ENCODE results near the gene RAB40AL. TPM values are rescaled to one million over a fixed set of nuclear protein-coding genes. Genes with fewer than 3 reads are reported as not detected.

The RAB40AL gene
- total RNA-seq, 1 donor from 2014 or later, result not detected

DNA sequence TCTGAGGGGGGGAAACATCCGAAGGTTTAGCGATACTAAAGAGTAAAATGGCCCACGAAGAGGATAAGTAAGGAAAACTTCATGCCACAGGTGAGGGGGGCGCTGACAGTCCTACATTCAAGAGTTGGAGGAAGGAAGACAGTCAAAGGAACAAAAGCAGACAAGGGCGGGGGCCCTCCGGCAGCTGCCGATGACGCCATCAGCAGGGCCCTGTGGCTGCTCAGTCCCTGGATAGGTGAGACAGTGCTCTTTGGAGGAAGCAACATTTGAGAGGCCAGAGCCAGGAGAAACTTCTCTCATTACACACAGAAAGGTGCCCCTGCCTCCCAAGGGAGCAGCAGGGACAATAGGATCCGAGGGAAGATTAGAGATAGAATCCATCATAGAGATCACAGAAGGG, 41.5 kb downstream of the RAB40AL start:
- no peaks in the 10 kb centered on the region for H3K36me3 ChIP-seq (ENCODE audit: control insufficient read depth in 3 of 3, insufficient read depth in 3 of 3, low read length in 3 of 3)
- H3K27ac ChIP-seq (ENCODE audit: low read depth, low read length), result no peak overlapping the region
- no peaks in the 10 kb centered on the region for H3K27me3 ChIP-seq (ENCODE audit: control insufficient read depth in 3 of 3, insufficient read depth in 3 of 3, low read length in 3 of 3)
- no peaks in the 10 kb centered on the region for H3K4me1 ChIP-seq (ENCODE audit: control insufficient read depth in 3 of 3, insufficient read depth in 3 of 3, low read length in 3 of 3)
- no peak overlapping the region for H3K9ac ChIP-seq (ENCODE audit: low read depth in 1 of 3, low read length in 3 of 3)
- no peak overlapping the region for H3K4me3 ChIP-seq (ENCODE audit: low read length in 3 of 3)
- peaks cover 0 to 3% (median 0%) of the 10 kb centered on the region in 3 donors for H3K9me3 ChIP-seq (ENCODE audit: control insufficient read depth in 3 of 3, low read length in 3 of 3)

DNA sequence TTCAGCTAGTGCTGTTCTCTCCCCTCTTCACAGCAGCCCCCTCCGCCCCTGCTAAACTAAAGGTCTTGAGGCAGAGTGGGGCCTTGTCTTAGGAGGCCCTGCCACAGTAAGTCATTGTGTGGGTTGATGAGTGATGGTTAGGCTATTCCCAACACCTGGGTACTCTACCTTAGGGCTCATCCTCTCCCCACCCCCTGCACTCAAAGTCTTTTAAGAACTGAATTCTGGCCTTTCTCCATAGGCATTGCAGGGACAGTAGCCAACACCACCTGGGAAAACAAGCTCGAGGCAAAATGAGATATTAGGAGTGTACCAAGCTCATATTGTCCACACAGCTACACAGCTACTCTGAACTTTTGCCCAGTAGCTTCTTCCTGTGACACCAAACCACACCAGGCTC, 42.5 kb downstream of the RAB40AL start:
- H3K27ac ChIP-seq (ENCODE audit: low read depth, low read length), result no peak overlapping the region
- no peak overlapping the region for H3K9ac ChIP-seq (ENCODE audit: low read depth in 1 of 3, low read length in 3 of 3)
- no peaks in the 10 kb centered on the region for H3K4me1 ChIP-seq (ENCODE audit: control insufficient read depth in 3 of 3, insufficient read depth in 3 of 3, low read length in 3 of 3)
- H3K36me3 ChIP-seq (ENCODE audit: control insufficient read depth in 3 of 3, insufficient read depth in 3 of 3, low read length in 3 of 3), result no peaks in the 10 kb centered on the region
- H3K9me3 ChIP-seq (ENCODE audit: control insufficient read depth in 3 of 3, low read length in 3 of 3), result peaks cover 0 to 3% (median 0%) of the 10 kb centered on the region in 3 donors
- no peak overlapping the region for H3K4me3 ChIP-seq (ENCODE audit: low read length in 3 of 3)
- H3K27me3 ChIP-seq (ENCODE audit: control insufficient read depth in 3 of 3, insufficient read depth in 3 of 3, low read length in 3 of 3), result no peaks in the 10 kb centered on the region

DNA sequence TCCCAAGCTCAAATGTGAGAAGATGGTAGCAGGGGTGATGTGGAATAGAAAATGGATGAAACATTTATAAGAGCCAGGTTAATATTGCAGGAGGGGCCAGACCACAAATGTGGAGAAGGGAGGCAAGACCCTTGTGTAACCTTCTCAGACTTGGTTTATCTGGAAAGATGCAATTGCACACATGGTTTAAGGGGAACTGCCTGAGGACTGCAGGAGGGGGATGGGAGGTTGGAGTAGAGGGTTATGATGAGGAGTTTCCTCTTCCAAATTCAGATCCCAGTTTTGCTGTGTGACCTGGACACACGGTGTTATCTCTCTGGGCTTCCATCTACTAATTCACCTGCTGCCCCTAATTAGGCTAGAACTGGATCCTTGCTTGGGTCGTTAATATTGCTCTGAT, 46.1 kb downstream of the RAB40AL start:
- Histone ChIP-seq H3K27ac (ENCODE audit: low read depth, low read length) (no peak overlapping the region), H3K36me3 (ENCODE audit: control insufficient read depth in 3 of 3, insufficient read depth in 3 of 3, low read length in 3 of 3) (no peaks in the 10 kb centered on the region), H3K27me3 (ENCODE audit: control insufficient read depth in 3 of 3, insufficient read depth in 3 of 3, low read length in 3 of 3) (peaks cover 0 to 3% (median 0%) of the 10 kb centered on the region in 3 donors), H3K9me3 (ENCODE audit: control insufficient read depth in 3 of 3, low read length in 3 of 3) (peaks cover 0 to 3% (median 0%) of the 10 kb centered on the region in 3 donors), H3K4me3 (ENCODE audit: low read length in 3 of 3) (no peak overlapping the region), H3K9ac (ENCODE audit: low read depth in 1 of 3, low read length in 3 of 3) (no peak overlapping the region), H3K4me1 (ENCODE audit: control insufficient read depth in 3 of 3, insufficient read depth in 3 of 3, low read length in 3 of 3) (no peaks in the 10 kb centered on the region)

DNA sequence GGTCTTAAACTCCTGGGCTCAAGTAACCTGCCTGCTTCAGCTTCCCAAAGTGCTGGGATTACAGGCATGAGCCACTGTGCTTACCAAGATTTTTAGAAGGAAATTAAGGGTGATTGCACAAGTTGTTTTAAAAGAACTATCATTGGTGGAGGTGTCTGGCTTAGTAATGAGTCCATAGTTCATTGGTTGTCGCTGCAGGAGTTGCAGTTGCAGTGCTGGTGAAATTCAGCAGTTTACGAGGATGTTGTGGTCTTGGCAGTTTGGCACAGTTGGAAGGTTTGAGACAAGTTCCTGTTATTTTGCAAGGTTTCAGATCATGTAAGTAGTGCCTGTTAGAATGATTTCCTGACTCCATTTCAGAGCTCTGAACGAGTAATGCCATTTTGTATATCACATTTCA, 48.1 kb downstream of the RAB40AL start:
- no peak overlapping the region for H3K4me3 ChIP-seq (ENCODE audit: low read length in 3 of 3)
- H3K27ac ChIP-seq (ENCODE audit: low read depth, low read length), result no peak overlapping the region
- no peaks in the 10 kb centered on the region for H3K36me3 ChIP-seq (ENCODE audit: control insufficient read depth in 3 of 3, insufficient read depth in 3 of 3, low read length in 3 of 3)
- no peaks in the 10 kb centered on the region for H3K4me1 ChIP-seq (ENCODE audit: control insufficient read depth in 3 of 3, insufficient read depth in 3 of 3, low read length in 3 of 3)
- H3K9ac ChIP-seq (ENCODE audit: low read depth in 1 of 3, low read length in 3 of 3), result no peak overlapping the region
- peaks cover 0 to 3% (median 0%) of the 10 kb centered on the region in 3 donors for H3K27me3 ChIP-seq (ENCODE audit: control insufficient read depth in 3 of 3, insufficient read depth in 3 of 3, low read length in 3 of 3)
- H3K9me3 ChIP-seq (ENCODE audit: control insufficient read depth in 3 of 3, low read length in 3 of 3), result no peaks in the 10 kb centered on the region

Other genes with a start within 250 kb of the RAB40AL start
- gene GPRASP2, start 224.8 kb upstream of the RAB40AL start, total RNA-seq, result 28.2 TPM
- 6.3 TPM for gene GPRASP3, start 216.5 kb upstream of the RAB40AL start, total RNA-seq
- 1.0 TPM for gene BEX1, start 126.9 kb downstream of the RAB40AL start, total RNA-seq
- gene NXF3, start 155.9 kb downstream of the RAB40AL start, total RNA-seq, result not detected